GM10248 (cell line): ENCODE measurements around the gene SLC52A1.

Source experiments
- CTCF ChIA-PET: fragments of 300-600 bp; sonication (Branson Sonifier 250); formaldehyde crosslinking; extraction: SDS; loops from one replicate; lab custom pipeline; 2021; ENCODE audit warnings: antibody characterized with exemption; lab: Yijun Ruan, JAX
- POLR2A ChIA-PET: fragments of 350-650 bp; sonication (Branson Sonifier 250); formaldehyde crosslinking; extraction: SDS; loops from one replicate; lab custom pipeline; 2020; ENCODE audit warnings: antibody characterized with exemption; lab: Yijun Ruan, JAX
- DNase-seq: peaks from one replicate; pipeline ENCODE4 v3.0.0; 2012; ENCODE audit errors: extremely low spot score
- TF ChIP-seq, protein P1 (sequence below): IDR thresholded peaks from 2 replicates; pipeline ENCODE4 v1.5.1; 2012; ENCODE audit warnings: mild to moderate bottlenecking, low read depth; ENCODE audit errors: extremely low read depth, missing control alignments, control extremely low read depth

SLC52A1 gene

DNA sequence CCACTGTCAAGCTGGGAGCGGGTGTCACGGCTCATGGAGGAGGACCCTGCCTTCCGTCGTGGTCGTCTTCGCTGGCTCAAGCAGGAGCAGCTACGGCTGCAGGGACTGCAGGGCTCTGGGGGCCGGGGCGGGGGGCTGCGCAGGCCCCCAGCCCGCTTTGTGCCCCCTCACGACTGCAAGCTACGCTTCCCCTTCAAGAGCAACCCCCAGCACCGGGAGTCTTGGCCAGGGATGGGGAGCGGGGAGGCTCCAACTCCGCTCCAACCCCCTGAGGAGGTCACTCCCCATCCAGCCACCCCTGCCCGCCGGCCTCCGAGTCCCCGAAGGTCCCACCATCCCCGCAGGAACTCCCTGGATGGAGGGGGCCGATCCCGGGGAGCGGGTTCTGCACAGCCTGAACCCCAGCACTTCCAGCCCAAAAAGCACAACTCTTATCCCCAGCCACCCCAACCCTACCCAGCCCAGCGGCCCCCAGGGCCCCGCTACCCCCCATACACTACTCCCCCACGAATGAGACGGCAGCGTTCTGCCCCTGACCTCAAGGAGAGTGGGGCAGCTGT, 11.6 kb downstream of the SLC52A1 start:
- no peak for DNase-seq
- ChIA-PET CTCF (interaction anchor here (1.2 kb wide), 1 partner anchor 114 kb away, joined by 4 read pairs; no protein-coding TSS in a partner anchor), POLR2A (no interaction called here)
- TF ChIP-seq, protein P1, sequence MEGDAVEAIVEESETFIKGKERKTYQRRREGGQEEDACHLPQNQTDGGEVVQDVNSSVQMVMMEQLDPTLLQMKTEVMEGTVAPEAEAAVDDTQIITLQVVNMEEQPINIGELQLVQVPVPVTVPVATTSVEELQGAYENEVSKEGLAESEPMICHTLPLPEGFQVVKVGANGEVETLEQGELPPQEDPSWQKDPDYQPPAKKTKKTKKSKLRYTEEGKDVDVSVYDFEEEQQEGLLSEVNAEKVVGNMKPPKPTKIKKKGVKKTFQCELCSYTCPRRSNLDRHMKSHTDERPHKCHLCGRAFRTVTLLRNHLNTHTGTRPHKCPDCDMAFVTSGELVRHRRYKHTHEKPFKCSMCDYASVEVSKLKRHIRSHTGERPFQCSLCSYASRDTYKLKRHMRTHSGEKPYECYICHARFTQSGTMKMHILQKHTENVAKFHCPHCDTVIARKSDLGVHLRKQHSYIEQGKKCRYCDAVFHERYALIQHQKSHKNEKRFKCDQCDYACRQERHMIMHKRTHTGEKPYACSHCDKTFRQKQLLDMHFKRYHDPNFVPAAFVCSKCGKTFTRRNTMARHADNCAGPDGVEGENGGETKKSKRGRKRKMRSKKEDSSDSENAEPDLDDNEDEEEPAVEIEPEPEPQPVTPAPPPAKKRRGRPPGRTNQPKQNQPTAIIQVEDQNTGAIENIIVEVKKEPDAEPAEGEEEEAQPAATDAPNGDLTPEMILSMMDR: no peak

DNA sequence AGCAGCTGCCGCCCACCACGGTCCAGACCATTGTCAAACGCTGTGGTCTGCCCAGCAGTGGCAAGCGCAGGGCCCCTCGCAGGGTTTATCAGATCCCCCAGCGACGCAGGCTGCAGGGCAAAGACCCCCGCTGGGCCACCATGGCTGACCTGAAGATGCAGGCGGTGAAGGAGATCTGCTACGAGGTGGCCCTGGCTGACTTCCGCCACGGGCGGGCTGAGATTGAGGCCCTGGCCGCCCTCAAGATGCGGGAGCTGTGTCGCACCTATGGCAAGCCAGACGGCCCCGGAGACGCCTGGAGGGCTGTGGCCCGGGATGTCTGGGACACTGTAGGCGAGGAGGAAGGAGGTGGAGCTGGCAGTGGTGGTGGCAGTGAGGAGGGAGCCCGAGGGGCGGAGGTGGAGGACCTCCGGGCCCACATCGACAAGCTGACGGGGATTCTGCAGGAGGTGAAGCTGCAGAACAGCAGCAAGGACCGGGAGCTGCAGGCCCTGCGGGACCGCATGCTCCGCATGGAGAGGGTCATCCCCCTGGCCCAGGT, 13.0 kb downstream of the SLC52A1 start:
- ChIA-PET POLR2A (no interaction called here), CTCF (interaction anchor here (1.3 to 1.4 kb wide), 2 partner anchors 8 to 27 kb away, joined by 3 to 8 read pairs; no protein-coding TSS in a partner anchor)
- TF ChIP-seq, protein P1: no peak
- no peak for DNase-seq

DNA sequence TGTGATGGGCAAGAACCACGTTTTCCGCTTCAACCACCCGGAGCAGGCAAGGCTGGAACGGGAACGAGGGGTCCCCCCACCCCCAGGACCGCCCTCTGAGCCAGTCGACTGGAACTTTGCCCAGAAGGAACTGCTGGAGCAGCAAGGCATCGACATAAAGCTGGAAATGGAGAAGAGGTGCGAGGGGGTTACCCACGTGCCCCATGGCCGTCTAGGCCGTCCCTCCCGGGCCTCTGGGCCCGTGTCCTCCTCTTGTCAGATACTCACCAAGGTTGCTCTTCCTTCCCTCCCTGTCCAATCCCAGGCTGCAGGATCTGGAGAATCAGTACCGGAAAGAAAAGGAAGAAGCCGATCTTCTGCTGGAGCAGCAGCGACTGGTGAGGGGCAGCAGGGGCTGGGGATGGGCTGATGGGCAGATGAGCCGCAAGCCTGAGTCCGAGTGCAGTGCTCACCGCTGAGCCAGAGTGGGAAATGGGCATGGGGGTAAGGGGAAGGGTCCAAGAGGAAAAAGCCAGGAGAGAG, 14.7 kb downstream of the SLC52A1 start:
- TF ChIP-seq, protein P1: no peak
- POLR2A ChIA-PET: no interaction called here
- DNase-seq: no peak
- CTCF ChIA-PET: interaction anchor here (1.4 to 5.1 kb wide), 2 partner anchors 10 kb away, joined by 8 to 35 read pairs; no protein-coding TSS in a partner anchor

DNA sequence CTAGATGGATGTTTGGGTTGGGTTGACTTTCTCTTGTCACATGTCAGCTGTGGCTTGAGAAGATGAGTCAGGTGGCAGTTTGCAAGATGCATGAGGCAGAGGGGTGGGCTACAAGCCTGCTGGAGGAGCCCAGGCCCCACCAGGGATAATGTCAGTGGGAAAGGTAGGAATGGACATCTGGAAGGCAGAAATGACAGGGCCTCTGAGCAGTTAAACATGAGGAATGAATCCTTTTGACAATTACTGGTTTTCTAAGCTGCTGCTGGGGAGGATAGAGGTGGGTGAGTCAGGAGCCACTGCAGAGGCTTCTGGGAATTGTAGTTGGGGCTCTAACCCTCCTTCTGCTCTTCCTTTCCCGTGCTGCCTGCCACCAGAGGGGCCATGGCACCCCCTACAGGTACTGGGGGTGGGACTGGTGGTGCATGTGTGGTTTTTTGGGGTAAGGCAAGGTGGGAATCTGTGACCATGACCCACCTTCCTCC, 15.7 kb downstream of the SLC52A1 start:
- ChIA-PET CTCF (interaction anchor here (1.0 to 5.1 kb wide), 5 partner anchors 9 to 49 kb away, joined by 3 to 35 read pairs (median 4); partner anchors contain the start of genes INCA1 and KIF1C), POLR2A (no interaction called here)
- TF ChIP-seq, protein P1: peak; percentile 1
- DNase-seq: no peak

DNA sequence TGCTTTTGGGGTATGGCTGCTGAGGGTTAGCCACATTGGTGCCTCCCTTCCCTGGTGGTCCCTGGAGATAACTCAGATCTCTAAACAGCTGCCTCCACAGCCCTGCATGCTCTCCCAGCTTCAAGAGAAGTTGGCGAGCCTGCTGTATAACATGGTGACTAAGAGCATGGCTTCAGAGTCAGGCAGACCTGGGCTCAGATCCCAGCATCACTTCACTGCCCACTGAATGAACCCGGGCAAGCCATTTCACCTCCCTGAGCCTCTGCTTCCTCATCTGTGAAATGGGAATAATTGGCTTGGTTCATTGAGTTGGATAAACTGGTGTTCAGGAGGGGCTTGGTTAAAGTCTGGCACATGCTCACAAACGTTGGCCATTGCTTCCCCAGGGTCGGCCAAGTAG, 20.9 kb downstream of the SLC52A1 start:
- ChIA-PET CTCF (no interaction called here), POLR2A (no interaction called here)
- TF ChIP-seq, protein P1: no peak
- DNase-seq: no peak

DNA sequence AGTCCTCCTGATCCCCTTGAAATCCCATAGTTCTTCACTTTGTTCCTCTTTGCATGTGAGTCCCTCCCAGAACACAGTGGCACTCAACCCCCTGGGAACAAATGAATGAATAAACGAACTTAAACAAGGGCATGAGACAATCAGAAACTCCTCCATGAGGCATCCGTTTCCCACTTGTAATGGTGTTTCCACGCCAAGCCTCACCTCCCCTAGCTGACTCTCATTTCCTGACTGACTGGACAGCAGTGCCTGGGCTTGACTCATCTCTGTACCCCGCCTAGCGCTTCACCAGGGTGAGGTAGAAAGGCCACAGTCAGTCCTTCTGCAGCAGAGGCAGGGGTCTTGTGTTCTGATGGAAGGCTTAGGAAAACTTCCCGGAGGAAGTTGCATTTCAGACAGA, 23.3 kb downstream of the SLC52A1 start:
- POLR2A ChIA-PET: interaction anchor here (0.8 kb wide), 1 partner anchor 10 kb away, joined by 3 read pairs; no protein-coding TSS in a partner anchor
- peak; percentile 78 for DNase-seq
- CTCF ChIA-PET: interaction anchor here (0.8 to 1.8 kb wide), 3 partner anchors 23 to 102 kb away, joined by 3 to 7 read pairs (median 3); no protein-coding TSS in a partner anchor
- TF ChIP-seq, protein P1: no peak
